Mesenteric fat pad (tissue), 1 donor: ENCODE results near the gene PRKN. TPM values are rescaled to one million over a fixed set of nuclear protein-coding genes. Genes with fewer than 3 reads are reported as not detected.

Experiments
- DNase-seq: peaks from one replicate; pipeline ENCODE4 v3.0.0-alpha.2; 2020; ENCODE audit warnings: low spot score
- total RNA-seq: library from RNA; stranded (reverse); fragmentation: NEBNext Ultra II Directional; extraction: Animal tissue kit (Norgen Biotek cat#: 25700); gene quantifications from one replicate; pipeline ENCODE4 v1.2.1, GENCODE V29; 2021
- donor health status: DM: yes; HTN: yes; CAD: no.

PRKN gene
- total RNA-seq, 1 donor from 2014 or later = 10.1 TPM

- no peak for DNase-seq
These were observed 476.3 kb downstream of the PRKN start for GRCh38 chr6:162251257-162251656.

GRCh38 chr6:162249907-162250642, 477.5 kb downstream of the PRKN start:
- no peak for DNase-seq

DNA sequence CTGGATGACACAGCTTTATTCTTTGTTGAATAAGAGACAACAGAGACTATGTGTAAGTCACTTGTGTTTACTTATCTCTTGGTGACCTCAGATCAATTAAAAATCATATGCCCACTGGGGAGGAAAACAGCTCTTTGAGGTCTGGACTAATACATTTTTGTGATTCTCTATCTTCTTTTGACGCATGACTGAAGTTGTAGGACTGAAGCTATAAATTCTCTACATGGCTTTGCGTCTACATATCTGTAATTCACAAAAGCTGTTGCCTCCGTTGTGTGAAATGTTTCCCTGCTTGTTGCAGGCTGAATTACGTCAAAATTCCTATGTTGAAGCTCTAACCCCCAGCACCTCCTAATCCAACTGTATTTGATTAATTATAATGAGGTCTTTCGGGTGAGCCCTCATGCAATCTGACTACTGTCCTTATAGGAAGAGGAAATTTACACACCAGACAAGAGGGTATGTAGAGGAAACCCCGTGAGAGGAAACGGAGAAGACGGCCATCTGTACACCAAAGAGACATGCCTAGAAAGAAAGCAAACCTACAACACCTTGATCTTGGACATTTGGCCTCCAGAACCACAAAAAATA, 481.6 kb downstream of the PRKN start:
- no peak for DNase-seq

- DNase-seq = no peak
These were observed 483.5 kb downstream of the PRKN start for GRCh38 chr6:162244031-162244430.

GRCh38 chr6:162242915-162243314, 484.7 kb downstream of the PRKN start:
- DNase-seq = no peak

DNA sequence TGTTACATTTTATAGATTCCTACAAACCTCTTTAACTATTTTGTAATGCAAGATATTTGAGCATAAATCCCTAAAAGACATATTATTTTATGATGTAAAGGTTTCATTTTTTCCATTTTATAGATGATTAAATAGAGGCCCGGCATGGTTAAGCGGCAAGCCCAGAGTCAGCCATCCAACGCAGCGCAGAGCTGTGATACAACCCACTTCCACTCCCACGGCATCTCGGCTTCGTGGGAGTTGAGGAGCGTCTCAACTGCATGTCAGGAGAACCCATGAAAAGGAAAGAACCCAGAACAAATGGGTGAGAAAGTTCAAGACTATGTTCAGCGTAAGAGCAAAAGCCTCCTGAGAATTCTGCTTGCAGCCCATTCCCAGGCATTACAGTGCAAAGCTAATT, 488.2 kb downstream of the PRKN start:
- no peak for DNase-seq

GRCh38 chr6:162238675-162239074, 488.9 kb downstream of the PRKN start:
- no peak for DNase-seq

DNA sequence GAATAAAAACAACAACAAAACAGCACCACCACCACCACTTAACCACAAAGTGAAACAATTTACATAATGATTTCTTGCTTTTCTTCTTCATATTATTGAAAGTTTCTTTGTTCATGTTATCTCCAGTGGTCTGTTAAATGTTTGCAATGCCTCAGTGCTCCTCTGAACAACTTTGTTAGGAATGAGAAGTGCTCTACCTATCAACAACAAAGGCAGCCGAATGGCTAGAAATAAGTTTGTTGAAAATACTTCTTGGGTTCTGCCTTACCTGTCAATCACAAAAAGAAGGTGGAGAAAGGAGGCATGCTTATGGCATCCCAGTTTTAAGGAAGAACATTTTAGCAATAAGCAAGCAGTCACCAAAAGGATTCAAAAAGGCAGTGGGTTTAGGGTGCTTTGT, 490.2 kb downstream of the PRKN start:
- no peak for DNase-seq

DNA sequence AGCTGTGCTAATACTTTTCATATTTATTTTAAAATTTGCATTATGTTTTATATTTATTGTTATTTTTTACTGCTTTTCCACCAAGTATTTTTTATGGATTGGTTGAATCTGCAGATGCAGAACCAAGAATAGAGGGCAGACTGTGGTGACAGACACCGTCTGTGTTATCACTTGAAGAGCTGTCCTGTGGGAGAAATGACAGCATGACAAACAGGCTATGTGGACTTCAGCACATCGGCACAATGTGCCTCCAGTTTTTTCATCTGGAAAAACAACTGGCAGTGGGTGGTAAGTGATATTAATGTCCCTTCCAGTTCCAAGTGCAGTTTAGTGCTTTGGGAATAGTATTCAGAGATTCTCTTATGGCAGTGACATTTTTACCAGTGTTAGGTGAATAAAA, 492.9 kb downstream of the PRKN start:
- DNase-seq = no peak

- DNase-seq = no peak
These were observed 497.3 kb downstream of the PRKN start for GRCh38 chr6:162230147-162230752.

GRCh38 chr6:162229093-162229492, 498.5 kb downstream of the PRKN start:
- no peak for DNase-seq

DNA sequence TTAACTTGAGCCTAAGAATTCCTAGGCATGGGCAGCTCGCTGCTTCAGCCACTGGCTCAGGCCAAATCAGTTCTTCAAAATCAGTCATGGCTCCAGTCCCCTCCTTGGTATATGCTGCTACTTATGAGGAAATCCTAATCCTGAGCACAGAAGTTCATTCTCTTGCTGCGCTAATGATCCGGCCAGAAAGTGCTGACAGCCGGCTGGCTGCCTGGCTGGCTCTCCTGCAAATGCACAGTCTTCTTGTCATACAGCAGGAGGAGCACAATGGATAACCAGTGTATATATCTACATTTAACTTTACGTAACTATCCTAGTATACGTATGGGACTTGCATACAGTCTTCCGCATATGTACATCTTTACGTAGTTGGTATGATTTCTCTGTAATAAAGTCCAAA, 500.8 kb downstream of the PRKN start:
- DNase-seq = no peak

- DNase-seq = no peak
These were observed 505.0 kb downstream of the PRKN start for GRCh38 chr6:162222521-162222920.

GRCh38 chr6:162220876-162221275, 506.7 kb downstream of the PRKN start:
- DNase-seq = no peak

DNA sequence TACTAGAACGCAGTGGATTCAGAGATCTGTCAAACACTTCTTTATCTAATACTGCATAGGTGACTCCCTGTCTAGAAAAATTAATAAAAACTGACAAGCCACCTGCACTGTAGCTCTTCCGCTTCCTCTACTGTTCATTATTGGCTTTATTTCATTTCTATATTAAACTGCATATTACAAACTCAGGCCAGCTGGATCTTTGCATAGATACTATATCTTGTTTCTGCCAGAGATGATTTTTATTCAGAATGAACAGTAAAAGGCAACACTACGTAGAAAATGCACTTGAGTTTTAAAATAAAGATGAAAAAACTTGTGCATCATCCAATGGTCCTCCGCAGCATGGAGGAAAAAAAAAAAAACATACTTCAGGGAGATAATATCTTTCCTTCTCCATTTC, 508.3 kb downstream of the PRKN start:
- DNase-seq = no peak

DNA sequence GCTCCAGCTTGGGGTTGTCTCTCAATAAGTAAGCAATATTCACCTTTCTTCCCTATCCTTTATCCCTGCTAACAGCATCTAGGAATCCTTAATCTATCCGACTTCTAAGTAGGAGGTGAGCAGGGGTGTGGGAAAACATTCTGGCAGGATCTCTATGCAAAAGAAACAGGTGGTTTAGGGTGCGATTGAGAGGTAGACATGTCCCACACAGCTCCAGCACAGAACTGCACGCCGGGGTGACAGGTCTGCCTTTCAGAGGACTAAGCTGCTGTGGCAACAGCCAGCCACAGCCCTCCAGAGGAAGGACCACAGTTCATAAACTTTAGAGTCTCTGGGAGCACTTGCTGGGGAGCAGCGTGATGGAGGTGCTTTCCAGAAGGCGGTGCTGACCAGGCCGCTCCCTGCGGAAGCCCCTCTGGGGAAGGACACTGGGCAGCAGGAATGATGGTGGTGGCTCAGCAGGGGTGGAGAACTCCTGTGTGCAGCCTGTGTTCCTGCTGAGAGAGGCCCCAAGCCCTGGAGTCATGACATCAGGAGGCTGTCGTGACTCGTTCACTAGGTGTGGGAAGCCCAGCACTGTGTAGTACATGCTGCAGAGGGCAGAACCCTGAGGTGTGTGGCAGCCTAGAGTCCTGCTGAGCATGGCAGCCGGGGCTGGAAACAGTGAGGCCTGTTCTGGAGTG, 509.6 kb downstream of the PRKN start:
- no peak for DNase-seq

- no peak for DNase-seq
These were observed 510.5 kb downstream of the PRKN start for GRCh38 chr6:162217058-162217457.

GRCh38 chr6:162211777-162212176, 515.8 kb downstream of the PRKN start:
- no peak for DNase-seq

DNA sequence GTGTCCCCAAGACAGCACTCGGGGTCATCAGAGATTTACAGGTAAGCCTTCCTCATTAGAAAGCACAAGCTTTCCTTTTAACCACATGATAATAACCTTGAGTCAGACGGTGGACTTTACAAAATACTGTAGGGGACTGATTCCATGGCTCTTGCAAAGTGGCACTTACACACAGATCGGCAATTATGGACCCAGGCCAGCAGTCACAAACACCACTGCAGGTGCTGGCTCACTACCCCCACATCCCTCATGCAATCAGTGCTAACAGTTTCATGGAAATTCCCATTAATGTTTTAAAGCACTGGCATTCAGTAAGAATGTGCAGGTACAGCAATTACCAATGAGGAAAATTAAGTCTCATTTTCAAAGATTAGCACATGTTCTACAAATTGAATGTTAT, 516.5 kb downstream of the PRKN start:
- no peak for DNase-seq

DNA sequence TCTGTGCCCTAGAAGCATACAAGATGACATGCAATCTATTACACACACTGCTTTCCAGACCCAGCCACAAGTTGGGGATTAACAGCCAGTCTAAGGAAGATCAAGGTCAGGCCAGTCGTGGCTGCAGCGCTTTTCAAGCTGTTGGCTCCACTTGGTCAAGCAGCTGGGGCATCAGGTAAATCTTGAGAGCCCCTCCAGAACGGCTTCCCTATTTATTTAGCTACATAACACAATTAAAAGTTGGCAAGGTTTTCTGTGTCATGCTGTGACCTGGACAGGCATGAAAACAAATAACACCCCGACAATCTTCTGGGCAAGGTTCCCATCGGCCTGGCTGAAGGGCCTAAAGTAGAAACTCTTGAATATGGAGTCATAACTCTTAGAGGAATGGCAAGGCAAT, 524.3 kb downstream of the PRKN start:
- no peak for DNase-seq

DNA sequence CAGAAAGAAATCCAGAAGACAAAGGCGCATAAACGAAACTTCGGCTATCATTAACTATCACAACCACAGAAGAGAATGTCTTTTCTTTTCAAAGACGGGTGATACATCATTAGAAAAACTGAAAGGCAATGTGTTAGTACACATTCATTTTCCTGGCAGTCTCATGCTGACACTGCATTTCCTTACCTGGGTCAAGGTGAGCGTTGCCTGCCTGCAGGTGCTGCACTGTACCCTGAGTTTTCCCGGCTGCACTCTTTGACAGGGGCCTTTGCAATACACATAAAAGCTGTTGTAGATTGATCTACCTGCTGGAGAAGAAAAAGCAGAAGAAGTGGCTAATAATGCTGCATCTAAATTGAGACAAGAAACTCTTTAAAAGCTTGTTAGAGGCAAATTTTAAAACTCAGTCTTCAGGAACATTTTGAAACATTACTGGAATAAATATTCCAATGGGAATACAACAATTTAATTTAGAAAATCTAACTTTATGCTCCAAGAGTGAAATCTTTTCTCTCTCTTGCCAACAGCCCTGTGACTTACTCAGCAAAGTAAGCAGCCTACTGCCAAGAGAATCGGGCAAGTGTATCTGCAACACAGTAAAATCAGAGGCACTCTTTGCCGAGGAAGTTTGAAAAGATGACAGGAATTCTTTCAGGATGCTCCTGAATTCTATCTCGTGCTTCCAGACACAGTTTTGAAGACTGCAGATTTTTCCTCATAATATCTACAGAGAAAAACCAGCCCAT, 526.4 kb downstream of the PRKN start:
- DNase-seq = no peak

DNA sequence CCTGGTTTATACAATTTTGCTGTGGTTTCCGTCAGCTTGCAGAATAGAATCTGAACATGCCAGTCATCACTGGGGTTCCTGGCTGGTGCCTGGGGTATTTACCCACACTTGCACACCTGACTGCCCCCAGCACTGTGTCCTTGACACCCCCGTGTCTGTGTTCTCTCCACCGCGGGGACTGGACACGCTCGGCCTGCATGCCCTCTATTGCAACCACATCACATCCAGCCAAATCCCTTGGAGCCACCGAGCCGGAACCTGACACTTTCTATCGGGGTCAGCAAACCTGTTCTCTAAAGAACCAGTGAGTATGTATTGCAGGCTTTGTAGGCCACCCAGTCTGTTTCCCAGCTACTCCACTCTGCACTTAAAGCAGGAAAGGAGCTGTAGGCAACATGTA, 527.5 kb downstream of the PRKN start:
- DNase-seq = no peak
